ENCODE results near the gene GALNT18. TPM values are rescaled to one million over a fixed set of nuclear protein-coding genes. Genes with fewer than 3 reads are reported as not detected.

The GALNT18 gene
- total RNA-seq, 1 experiment from 2014 or later = 14.1 TPM

DNA sequence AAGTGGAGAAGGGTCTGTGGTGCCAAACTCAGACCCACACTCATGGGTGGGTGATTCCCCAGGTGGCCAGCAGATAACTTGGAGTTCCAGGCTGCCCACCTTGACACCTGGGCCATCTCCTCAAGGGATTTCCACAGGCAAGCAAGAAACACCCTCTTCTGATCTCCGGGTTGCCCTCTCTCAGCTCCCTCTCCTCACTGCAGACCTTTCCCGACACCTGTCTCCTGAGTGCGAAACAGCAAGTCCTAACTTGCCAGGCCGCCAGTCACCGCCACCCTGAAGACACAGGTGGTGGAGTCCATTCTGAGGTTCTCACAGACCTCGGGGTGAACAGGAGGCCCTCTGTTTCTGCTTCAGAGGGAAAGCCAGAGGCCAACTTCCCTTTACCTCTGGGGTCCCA lies 16.6 kb downstream of the GALNT18 start:
- Mint-ChIP-seq H3K27ac (ENCODE audit: low read depth, unreplicated experiment) (no peak overlapping the region), H3K4me1 (ENCODE audit: insufficient read depth, unreplicated experiment) (peaks cover 25% of the 10 kb centered on the region), H3K4me3 (ENCODE audit: unreplicated experiment) (no peak overlapping the region), H3K9me3 (ENCODE audit: unreplicated experiment) (peaks cover 7% of the 10 kb centered on the region), H3K36me3 (ENCODE audit: insufficient read depth, unreplicated experiment) (no peaks in the 10 kb centered on the region), H3K27me3 (ENCODE audit: insufficient read depth, unreplicated experiment) (no peaks in the 10 kb centered on the region)
- POLR2A ChIA-PET = interaction anchor here (1.3 to 3.5 kb wide), 3 partner anchors 15 to 21 kb away, joined by 3 to 15 read pairs (median 7); partner anchors contain the start of gene GALNT18
- CTCF ChIA-PET = no interaction called here
- no peak for DNase-seq (ENCODE audit: unreplicated experiment)
- intact Hi-C loops (cut with micrococcal nuclease) = no loop called here
- TF ChIP-seq, protein P1, sequence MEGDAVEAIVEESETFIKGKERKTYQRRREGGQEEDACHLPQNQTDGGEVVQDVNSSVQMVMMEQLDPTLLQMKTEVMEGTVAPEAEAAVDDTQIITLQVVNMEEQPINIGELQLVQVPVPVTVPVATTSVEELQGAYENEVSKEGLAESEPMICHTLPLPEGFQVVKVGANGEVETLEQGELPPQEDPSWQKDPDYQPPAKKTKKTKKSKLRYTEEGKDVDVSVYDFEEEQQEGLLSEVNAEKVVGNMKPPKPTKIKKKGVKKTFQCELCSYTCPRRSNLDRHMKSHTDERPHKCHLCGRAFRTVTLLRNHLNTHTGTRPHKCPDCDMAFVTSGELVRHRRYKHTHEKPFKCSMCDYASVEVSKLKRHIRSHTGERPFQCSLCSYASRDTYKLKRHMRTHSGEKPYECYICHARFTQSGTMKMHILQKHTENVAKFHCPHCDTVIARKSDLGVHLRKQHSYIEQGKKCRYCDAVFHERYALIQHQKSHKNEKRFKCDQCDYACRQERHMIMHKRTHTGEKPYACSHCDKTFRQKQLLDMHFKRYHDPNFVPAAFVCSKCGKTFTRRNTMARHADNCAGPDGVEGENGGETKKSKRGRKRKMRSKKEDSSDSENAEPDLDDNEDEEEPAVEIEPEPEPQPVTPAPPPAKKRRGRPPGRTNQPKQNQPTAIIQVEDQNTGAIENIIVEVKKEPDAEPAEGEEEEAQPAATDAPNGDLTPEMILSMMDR (IDR thresholded peaks at IDR 0.05; ENCODE audit: unreplicated experiment) = no peak
- no TSS peak for BruUV-seq (replicated peaks)

DNA sequence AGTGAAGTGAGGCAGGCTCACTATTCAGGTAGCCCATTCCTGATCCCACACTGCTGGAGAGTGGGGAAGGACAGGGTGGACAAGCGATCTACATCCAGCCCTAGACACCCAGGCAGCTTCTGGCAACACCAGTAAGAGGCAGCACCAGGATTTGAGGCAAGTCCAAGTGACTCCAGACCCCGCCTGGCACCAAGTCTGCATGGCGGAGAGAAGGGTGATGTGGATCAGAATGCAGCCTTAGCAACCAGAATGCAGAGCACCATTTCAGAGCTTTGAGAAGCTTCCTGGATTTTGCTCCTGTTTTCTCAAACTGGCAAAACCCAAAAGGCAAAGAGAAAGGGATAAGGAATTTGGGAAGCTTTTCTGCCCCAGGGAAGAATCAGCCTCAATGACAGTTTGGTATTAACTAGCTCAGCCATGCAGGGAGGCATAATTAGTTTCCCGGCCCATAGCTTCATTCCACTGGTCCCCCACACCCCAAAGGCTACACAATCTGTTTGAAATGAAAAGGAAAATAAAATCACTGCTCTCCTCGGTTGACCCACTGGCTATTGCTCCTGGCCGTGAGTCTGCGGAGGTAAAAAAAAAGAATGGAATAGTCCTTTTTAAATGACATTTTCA lies 17.3 kb downstream of the GALNT18 start:
- no TSS peak for BruUV-seq (replicated peaks)
- POLR2A ChIA-PET = interaction anchor here (1.3 to 1.9 kb wide), 2 partner anchors 16 to 17 kb away, joined by 3 to 7 read pairs; partner anchors contain the start of gene GALNT18
- H3K4me1 Mint-ChIP-seq (ENCODE audit: insufficient read depth, unreplicated experiment) = peaks cover 20% of the 10 kb centered on the region
- intact Hi-C loops (cut with micrococcal nuclease) = no loop called here
- no peak overlapping the region for H3K27ac Mint-ChIP-seq (ENCODE audit: low read depth, unreplicated experiment)
- no peaks in the 10 kb centered on the region for H3K27me3 Mint-ChIP-seq (ENCODE audit: insufficient read depth, unreplicated experiment)
- peaks cover 7% of the 10 kb centered on the region for H3K9me3 Mint-ChIP-seq (ENCODE audit: unreplicated experiment)
- H3K4me3 Mint-ChIP-seq (ENCODE audit: unreplicated experiment) = no peak overlapping the region
- no peak for DNase-seq (ENCODE audit: unreplicated experiment)
- TF ChIP-seq, protein P1 (IDR thresholded peaks at IDR 0.05; ENCODE audit: unreplicated experiment) = no peak
- CTCF ChIA-PET = interaction anchor here (0.5 kb wide), 1 partner anchor 21 kb away, joined by 3 read pairs; no protein-coding TSS in a partner anchor
- no peaks in the 10 kb centered on the region for H3K36me3 Mint-ChIP-seq (ENCODE audit: insufficient read depth, unreplicated experiment)

DNA sequence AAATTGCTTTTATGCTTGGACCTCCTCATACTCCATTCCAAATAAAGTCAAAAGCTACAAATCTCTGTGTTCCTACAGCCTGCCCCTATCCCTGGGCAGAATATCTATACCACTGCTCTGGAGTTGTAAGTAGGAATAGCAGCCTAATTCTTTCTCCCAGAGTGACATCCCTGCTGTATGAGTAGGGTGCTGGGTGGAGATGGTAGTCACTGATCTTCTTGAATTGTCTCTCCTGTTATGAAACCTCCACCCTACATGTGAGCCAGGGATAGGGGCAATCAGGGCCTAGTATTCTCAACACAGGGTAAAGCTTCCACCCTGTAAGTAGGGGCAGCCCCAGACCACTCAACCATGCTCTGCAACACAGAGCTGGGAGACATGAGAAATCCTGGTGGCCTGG lies 19.8 kb downstream of the GALNT18 start:
- H3K27ac Mint-ChIP-seq (ENCODE audit: low read depth, unreplicated experiment) = no peak overlapping the region
- intact Hi-C loops (cut with micrococcal nuclease) = no loop called here
- H3K27me3 Mint-ChIP-seq (ENCODE audit: insufficient read depth, unreplicated experiment) = no peaks in the 10 kb centered on the region
- ChIA-PET CTCF (interaction anchor here (0.6 to 1.3 kb wide), 3 partner anchors 23 to 574 kb away, joined by 3 to 4 read pairs (median 4); no protein-coding TSS in a partner anchor), POLR2A (interaction anchor here (0.7 kb wide), 2 partner anchors 9 to 15 kb away, joined by 3 read pairs; no protein-coding TSS in a partner anchor)
- no peaks in the 10 kb centered on the region for H3K4me1 Mint-ChIP-seq (ENCODE audit: insufficient read depth, unreplicated experiment)
- TF ChIP-seq, protein P1 (IDR thresholded peaks at IDR 0.05; ENCODE audit: unreplicated experiment) = no peak
- peaks cover 7% of the 10 kb centered on the region for H3K9me3 Mint-ChIP-seq (ENCODE audit: unreplicated experiment)
- DNase-seq (ENCODE audit: unreplicated experiment) = no peak
- H3K4me3 Mint-ChIP-seq (ENCODE audit: unreplicated experiment) = no peak overlapping the region
- H3K36me3 Mint-ChIP-seq (ENCODE audit: insufficient read depth, unreplicated experiment) = no peaks in the 10 kb centered on the region
- no TSS peak for BruUV-seq (replicated peaks)

DNA sequence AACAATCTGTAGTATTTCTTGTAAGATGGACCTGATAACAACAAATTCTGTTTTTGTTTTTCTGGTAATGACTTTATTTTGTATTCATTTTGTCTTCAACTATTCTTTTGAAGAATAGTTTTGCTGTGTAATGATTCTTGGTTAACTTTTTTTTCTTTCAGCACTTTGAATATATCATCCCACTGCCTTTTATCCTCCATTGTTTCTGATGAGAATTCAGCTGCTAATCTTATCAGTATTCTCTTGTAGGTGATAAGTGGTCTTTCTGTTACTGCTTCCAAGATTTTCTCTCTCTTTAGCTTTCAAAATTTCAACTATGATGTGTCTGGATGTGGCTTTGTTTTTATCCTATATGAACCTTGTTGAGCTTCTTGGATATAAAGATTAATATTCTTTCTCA lies 21.5 kb downstream of the GALNT18 start:
- ChIA-PET POLR2A (interaction anchor here (1.0 to 1.4 kb wide), 6 partner anchors 8 to 206 kb away, joined by 3 to 9 read pairs (median 3); no protein-coding TSS in a partner anchor), CTCF (no interaction called here)
- TF ChIP-seq, protein P1 (IDR thresholded peaks at IDR 0.05; ENCODE audit: unreplicated experiment) = no peak
- H3K36me3 Mint-ChIP-seq (ENCODE audit: insufficient read depth, unreplicated experiment) = no peaks in the 10 kb centered on the region
- BruUV-seq (replicated peaks) = no TSS peak
- peaks cover 7% of the 10 kb centered on the region for H3K9me3 Mint-ChIP-seq (ENCODE audit: unreplicated experiment)
- no peak overlapping the region for H3K27ac Mint-ChIP-seq (ENCODE audit: low read depth, unreplicated experiment)
- no peaks in the 10 kb centered on the region for H3K4me1 Mint-ChIP-seq (ENCODE audit: insufficient read depth, unreplicated experiment)
- no peak overlapping the region for H3K4me3 Mint-ChIP-seq (ENCODE audit: unreplicated experiment)
- intact Hi-C loops (cut with micrococcal nuclease) = no loop called here
- no peak for DNase-seq (ENCODE audit: unreplicated experiment)
- H3K27me3 Mint-ChIP-seq (ENCODE audit: insufficient read depth, unreplicated experiment) = no peaks in the 10 kb centered on the region

All from MCF 10A (cell line).